Mesothelial cell of epicardium (in vitro differentiated cells): ENCODE measurements around the gene ITIH6. TPM values are rescaled to one million over a fixed set of nuclear protein-coding genes. Genes with fewer than 3 reads are reported as not detected.
"Not testable (repeated sequence)": the region's sequence is repeated elsewhere in the genome, so short reads cannot be mapped to it uniquely, and the experiment has no call there.

Experiments used
- DNase-seq, 2 experiments: peaks; one replicate each; pipeline ENCODE4 v3.0.0; 2021; ENCODE audit warnings: low spot score in 2 of 2; ENCODE audit not compliant: unreplicated experiment in 2 of 2
- H3K27ac Mint-ChIP-seq: 2 replicates; pipeline ENCODE4 v1.8.0; 2021; ENCODE audit warnings: mixed read lengths
- H3K27me3 Mint-ChIP-seq: 2 replicates; pipeline ENCODE4 v1.8.0; 2021; ENCODE audit warnings: low read depth, mixed read lengths
- H3K36me3 Mint-ChIP-seq: 2 replicates; pipeline ENCODE4 v1.8.0; 2021; ENCODE audit warnings: mixed read lengths
- H3K4me1 Mint-ChIP-seq: 2 replicates; pipeline ENCODE4 v1.8.0; 2021; ENCODE audit warnings: mixed read lengths
- H3K4me3 Mint-ChIP-seq: 2 replicates; pipeline ENCODE4 v1.8.0; 2021; ENCODE audit warnings: mild to moderate bottlenecking, moderate library complexity, mixed read lengths
- H3K9me3 Mint-ChIP-seq: 2 replicates; pipeline ENCODE4 v1.8.0; 2021; ENCODE audit warnings: mixed read lengths
- CTCF ChIP-seq: fragments of 200-600 bp; sonication (generic); IDR thresholded peaks from one replicate; pipeline ENCODE4 v1.5.0; 2021; ENCODE audit warnings: antibody characterized with exemption; ENCODE audit not compliant: unreplicated experiment
- total RNA-seq: library from RNA; stranded (reverse); gene quantifications from 3 replicates; pipeline ENCODE4 v1.2.1, GENCODE V29; 2021

ITIH6 gene
- total RNA-seq, 1 donor from 2014 or later: 0.25 TPM

- Mint-ChIP-seq H3K4me1 (peaks cover 4% of the 10 kb centered on the region), H3K27ac (no peak overlapping the region), H3K4me3 (no peak overlapping the region), H3K9me3 (peaks cover 21% of the 10 kb centered on the region), H3K36me3 (no peaks in the 10 kb centered on the region), H3K27me3 (no peaks in the 10 kb centered on the region)
- no peak for DNase-seq
- TF ChIP-seq CTCF: no peak
These were observed 49.4 kb downstream of the ITIH6 start for GRCh38 chrX:54748626-54749025.

- Mint-ChIP-seq H3K27me3 (no peaks in the 10 kb centered on the region), H3K4me1 (peaks cover 4% of the 10 kb centered on the region), H3K27ac (no peak overlapping the region), H3K4me3 (no peak overlapping the region), H3K36me3 (no peaks in the 10 kb centered on the region), H3K9me3 (peaks cover 23% of the 10 kb centered on the region)
- no peak for DNase-seq
- TF ChIP-seq CTCF: no peak
These were observed 50.2 kb downstream of the ITIH6 start for GRCh38 chrX:54747733-54748393.

GRCh38 chrX:54746928-54747327, 51.1 kb downstream of the ITIH6 start:
- no peak for TF ChIP-seq CTCF
- Mint-ChIP-seq H3K4me3 (no peak overlapping the region), H3K36me3 (no peaks in the 10 kb centered on the region), H3K4me1 (peaks cover 4% of the 10 kb centered on the region), H3K27me3 (no peaks in the 10 kb centered on the region), H3K9me3 (peaks cover 24% of the 10 kb centered on the region), H3K27ac (no peak overlapping the region)
- DNase-seq: no peak

GRCh38 chrX:54745676-54746075, 52.4 kb downstream of the ITIH6 start:
- no peak for DNase-seq
- H3K9me3 Mint-ChIP-seq: peaks cover 25% of the 10 kb centered on the region
- no peak overlapping the region for H3K4me3 Mint-ChIP-seq
- H3K36me3 Mint-ChIP-seq: no peaks in the 10 kb centered on the region
- no peak for TF ChIP-seq CTCF
- H3K27me3 Mint-ChIP-seq: no peaks in the 10 kb centered on the region
- peaks cover 4% of the 10 kb centered on the region for H3K4me1 Mint-ChIP-seq
- H3K27ac Mint-ChIP-seq: no peak overlapping the region

GRCh38 chrX:54738567-54738966, 59.5 kb downstream of the ITIH6 start:
- not testable (repeated sequence) for H3K27me3 Mint-ChIP-seq, H3K4me3 Mint-ChIP-seq, H3K27ac Mint-ChIP-seq, H3K36me3 Mint-ChIP-seq, DNase-seq, H3K4me1 Mint-ChIP-seq
- peaks cover 63% of the 10 kb centered on the region for H3K9me3 Mint-ChIP-seq

- H3K36me3 Mint-ChIP-seq, DNase-seq, H3K27ac Mint-ChIP-seq, H3K27me3 Mint-ChIP-seq, H3K4me3 Mint-ChIP-seq, H3K4me1 Mint-ChIP-seq: not testable (repeated sequence)
- H3K9me3 Mint-ChIP-seq: peaks cover 53% of the 10 kb centered on the region
These were observed 61.6 kb downstream of the ITIH6 start for GRCh38 chrX:54736298-54736942.
